Glomerular visceral epithelial cell (primary cell): ENCODE results near the gene CSNK1D.
"Not testable (repeated sequence)": the region's sequence is repeated elsewhere in the genome, so short reads cannot be mapped to it uniquely, and the experiment has no call there.

Source experiments
- DNase-seq: peaks from one replicate; pipeline ENCODE4 v3.0.0-alpha.2; 2016; ENCODE audit errors: extremely low spot score

The CSNK1D gene

DNA sequence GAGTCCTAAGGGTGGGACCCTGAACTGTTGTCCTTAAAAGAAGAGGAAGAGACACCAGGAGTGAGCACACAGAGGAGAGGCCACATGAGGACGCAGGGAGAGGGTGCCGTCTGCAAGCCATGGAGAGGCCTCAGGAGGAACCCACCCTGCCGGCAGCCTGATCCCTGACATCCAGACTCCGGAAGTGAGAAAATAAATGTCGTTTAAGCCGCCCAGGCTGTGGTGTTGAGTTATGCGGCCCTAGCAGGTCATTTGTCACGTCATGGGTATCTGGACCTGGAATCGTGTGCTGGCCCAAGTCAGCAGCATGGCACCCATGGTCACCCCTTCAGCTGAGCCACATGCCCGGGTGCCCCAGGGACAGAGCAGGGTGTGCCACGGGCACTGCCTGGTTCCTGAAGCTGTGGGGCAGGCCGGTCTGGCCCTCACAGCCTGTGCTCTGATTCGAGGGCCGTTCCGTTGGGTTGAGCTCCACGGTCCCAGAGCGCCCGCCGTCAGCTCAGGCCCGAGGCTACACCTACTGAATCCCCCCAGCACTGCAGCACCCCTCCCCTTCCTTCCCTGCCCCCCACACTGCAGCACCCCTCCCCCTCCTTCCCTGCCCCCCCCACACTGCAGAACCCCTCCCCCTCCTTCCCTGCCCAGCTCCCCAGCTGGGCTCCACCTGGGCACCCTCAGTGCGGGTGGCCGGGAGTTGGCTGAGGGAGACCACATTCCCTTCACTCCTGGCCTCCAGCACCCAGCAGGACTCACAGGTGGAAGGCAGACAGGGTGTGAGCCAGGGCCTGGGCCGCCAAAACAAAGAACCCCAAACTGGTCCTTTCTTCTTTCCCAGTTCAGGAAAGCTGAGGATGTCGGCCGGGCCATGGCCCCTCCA, 58.2 kb downstream of the CSNK1D start:
- DNase-seq: no peak

DNA sequence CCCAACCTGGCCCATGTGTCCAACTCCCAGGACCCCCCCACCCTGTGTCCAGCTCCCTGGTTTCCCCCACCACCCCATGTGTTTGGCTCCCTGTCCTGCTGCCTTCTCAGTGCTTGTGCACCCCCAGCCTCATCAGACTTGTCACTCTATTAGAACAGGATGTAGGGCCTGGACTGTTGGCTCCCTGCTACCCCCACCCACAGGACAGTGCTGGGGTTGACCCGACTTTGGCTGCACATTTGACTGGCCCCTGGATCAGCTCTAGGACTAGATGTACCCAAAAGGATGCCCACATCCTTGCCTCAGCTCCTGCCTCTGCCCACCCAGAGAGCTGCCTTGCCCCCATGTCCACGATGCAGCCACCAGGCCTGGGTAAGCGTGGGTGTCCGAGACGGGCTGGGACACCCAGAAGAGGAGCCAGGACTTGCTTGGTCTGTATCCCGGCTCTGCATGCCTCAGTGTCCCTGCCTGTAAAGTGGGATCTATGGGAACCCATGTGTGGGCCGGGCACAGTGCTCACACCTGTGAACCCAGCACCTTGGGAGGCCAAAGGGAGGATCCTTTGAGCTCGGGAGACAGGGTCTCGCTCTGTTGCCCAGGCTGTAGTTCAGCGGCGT, 59.4 kb downstream of the CSNK1D start:
- DNase-seq: no peak

DNA sequence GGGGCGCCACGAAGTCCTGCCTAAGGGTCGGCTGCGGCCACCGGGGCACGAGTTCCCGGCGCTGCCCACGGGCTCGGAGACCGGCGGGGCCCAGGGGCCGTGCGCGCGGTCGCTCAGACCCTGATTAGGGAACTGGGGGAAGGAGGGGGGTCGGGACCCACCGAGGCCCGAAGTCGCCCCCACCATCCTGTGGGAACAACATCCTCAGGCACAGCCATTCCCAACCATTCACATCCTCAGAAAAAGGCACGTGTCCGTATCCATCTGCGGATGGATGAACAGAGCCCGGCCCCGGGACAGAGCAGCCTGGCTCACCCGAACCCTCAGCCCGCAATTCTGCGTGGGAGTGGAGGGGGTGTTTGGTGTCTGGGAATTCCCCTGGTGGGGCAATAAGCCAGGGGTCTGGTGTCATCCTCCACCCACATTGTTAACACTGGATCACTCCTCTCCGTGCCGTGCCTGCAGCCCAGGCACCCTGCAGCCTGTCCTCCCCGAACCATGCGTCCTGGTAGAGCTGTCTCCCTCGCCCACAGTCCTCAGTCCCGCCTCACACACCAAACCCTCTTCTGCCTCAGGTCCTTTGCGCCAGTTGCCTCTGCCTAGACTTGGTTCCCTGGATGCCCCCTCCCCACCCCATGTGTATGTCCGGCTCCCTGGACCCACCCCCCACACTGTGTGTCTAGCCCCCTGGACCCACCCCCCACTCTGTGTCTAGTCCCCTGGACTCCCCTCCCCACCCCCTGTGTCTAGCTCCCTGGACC, 60.1 kb downstream of the CSNK1D start:
- DNase-seq: peak; percentile 87

DNA sequence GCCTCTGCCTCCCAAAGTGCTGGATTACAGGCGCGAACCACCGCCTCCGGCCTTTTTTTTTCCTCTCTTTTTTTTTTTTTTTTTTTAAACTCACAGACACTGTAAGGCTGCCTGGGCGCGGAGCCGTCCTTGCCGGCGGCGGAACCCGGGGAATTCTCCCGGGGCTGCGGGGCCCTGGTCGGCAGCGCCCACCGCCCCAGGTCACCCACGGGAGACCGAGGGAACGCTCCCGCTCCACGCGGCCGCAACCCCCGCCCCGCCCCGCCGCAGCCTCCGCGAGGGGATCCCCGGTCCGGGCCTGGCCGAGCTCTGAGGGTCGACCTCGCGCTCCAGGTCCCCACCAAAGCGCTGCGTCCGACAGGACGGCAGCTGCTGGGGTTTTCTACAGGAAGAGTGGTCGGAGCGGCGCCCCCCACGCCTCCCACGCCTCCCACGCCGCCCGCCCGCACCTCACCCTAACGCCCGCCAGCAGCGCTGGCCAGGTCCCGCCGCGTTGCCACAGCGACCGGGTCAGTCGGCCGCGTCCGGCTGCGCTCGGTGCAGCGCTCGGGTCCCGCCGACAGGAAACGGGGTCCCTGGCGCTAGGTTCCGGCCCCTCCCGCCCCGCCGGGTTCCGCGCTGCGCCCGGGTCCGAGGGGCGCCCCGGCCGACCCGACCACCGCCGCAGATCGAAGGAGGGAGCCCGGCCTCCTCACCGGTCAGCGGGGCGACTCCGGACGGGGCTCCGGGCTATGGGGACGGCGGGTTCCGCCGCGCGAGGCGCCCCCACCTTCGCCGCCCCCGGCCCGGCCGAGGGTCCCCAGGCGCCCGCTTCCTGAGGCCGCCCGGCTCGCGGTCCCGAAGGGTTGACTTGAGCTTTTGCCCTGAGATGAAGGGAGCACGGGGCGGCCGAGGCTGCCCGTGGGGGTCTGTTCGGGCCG, 60.9 kb downstream of the CSNK1D start, which contains the start of gene CCDC57:
CCDC57 (minus strand) TSS at position 512 of the 920 bp plus-strand sequence. CDS start 10,898 bp downstream, outside the sequence.
- peak; percentile 84 for DNase-seq

DNA sequence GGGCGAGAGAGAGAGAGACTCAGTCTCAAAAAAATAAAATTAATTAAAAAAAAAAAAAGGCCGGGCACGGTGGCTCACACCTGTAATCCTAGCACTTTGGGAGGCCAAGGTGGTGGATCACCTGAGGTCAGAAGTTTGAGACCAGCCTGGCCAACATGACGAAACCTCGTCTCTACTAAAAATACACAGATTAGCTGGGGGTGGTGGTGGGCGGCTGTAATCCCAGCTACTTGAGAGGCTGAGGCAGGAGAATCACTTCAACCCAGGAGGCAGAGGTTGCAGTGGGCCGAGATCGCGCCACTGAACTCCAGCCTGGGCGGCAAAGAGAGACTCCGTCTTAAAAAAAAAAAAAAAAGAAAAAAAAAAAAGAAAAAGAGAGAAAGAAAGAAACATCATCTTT, 62.8 kb downstream of the CSNK1D start:
- not testable (repeated sequence) for DNase-seq

DNA sequence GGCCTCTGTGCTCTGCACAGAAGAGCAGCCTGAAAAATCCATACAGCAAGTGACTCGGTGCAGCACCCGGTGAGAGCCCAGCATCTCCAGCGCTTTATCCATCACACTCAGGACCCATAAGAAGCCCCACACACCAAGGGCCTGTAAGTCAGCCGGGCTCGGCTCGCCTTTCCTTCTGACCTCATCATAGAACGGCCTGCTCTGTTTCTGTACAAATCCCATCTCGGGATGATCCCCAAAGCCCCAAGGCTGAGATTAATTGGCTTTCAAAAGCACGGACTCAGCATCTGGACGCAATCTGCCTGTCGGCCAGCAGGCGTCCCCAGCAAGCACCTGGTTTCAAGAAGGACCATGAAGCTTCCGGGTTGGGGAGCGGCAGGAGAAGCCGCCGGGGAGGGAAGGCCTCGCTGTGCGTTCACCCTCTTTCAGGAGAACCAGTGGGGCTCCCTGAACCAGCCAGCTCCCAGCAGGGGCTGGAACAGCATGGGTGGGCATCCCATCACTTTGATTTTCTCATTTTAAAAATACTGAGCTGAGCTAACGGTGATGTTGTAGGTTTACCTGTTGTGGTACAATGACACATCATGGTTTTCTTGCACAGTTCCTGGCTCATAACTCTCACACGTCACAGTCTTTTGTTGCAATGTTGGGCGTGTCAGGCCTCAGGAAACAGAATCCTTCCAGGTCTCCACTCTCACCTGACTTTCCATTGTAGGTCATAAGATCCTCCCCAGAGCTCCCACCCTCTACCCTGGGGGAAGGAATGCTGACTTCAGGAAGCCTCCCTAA, 67.6 kb downstream of the CSNK1D start:
- DNase-seq: peak; percentile 86

DNA sequence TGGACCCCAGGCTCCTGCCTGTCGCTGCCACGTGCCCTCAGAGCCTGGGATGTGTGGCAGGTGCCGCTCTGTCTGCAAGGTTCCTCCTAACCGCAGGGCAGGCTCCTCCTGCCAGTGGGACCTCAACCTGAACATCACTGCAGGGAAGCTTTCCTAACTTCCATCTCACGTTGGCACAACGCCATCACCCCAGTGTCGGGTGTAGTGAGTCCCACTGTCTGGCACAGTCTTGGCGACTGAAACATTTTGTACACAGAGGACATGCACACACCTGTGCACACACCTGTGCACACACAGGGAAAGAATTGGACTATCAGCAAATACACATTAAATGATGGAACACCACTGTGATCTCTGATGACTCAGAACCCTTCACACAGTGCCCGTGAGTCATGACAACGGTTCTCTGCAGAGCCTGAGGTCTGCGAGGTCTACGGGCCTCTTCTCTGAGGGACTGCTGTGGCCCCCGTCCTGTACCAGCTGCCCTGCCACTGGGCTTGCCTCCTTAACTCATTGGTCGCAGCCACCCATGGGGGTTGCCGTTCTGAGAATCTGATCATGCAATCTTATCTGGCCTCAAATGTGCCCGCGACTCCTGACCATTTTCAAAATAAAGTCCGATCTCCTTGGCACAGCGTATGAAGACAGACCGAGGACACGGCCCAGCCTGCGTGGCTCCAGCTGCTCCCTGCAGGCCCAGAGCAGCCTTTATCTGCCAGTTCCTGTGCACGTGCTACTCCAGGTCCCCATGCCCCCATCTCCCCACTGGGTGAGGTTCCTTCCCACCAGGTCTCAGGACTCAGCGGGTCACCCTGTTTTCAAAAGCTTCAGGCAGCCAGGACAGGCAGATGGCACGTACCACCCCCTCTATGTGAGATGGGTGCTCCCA, 68.4 kb downstream of the CSNK1D start:
- DNase-seq: peak; percentile 76

DNA sequence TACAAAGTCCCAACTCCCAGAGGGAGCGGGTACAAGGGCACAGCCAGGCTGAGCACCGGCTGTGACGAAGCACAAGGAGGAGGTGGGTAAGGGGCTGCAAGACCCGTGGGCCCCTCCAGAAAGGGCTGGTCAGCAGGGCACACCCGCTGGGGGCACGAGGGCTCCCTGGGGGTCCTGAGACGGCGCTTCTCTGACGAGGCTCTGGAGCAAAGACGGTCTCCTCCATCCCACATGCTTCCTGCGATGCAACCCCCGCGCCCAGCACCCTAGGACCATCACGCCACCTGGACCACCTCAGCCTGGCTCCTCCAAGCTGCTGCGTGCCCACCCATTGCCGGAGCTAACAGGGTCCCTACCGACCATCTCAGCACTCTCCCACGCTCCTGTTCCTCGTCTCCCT, 69.6 kb downstream of the CSNK1D start:
- no peak for DNase-seq

DNA sequence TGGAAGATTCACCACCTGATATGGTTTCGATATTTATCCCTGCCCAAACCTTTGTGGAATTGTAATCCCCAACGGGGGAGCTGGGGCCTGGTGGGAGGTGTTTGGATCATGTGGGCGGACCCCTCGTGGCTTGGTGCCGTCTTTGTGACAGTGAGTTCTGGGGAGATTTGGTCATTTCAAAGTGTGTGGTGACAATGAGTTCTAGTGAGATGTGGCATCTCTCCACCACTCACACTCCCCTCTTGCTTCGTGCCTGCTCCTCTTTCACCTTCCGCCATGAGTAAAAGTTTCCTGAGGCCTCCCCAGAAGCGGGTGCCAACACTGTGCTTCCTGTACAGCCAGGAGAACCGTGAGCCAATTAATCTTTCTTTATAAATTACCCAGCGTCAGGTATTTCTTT, 70.5 kb downstream of the CSNK1D start:
- no peak for DNase-seq

DNA sequence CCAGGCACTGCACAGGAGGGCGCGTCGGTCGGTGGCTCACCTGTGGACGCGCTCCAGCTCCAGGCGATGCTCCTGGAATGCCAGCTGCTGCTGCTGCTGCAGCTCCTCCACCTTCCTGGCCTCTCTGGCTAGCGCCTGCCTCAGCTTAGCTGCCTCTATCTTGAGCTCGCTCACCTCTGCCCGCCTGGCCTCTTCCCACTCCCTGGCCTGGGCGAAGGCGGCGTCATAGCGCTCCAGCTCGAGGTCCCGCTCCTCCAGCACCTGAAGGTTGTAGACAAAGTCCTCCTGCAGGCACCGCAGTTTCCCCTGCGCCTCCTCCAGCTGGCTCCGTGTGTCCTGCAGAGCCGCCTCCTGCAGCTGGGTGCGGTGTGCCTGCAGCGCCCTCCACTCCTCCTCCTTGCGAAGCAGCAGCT, 72.0 kb downstream of the CSNK1D start:
- no peak for DNase-seq

DNA sequence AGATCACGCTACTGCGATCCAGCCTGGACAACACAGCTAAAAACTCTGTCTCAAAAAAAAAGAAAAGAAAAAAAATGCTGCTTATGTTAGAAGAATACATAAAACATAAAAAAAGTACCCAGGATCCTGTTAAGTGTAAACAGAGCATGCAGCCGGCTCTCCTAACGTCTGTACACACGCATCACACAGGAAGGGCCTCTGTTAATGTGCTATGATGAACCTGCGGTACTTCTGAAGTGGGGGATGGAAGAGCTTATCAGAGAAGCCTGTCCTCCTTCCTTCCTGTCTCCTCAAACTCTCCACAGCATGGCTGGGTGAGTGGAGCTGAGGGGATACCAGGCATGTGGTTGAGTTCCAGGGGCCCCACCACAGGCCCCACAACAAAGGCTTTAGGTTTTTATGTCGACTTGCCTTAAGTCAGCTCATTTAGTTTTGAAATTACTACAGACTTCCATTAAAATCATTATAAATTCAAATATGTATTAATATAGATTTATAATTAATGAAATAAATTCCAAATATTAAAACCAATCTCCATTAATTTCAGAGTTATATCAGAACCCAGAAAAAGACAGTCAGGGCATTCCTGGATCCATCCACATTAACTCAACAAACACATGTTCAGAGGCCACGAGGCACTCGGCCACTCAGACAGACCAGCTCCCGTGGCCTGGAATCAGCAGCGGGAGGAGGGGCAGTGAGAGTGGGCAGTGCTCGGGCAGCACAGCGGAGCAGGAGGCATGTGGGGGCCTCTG, 72.6 kb downstream of the CSNK1D start:
- no peak for DNase-seq

DNA sequence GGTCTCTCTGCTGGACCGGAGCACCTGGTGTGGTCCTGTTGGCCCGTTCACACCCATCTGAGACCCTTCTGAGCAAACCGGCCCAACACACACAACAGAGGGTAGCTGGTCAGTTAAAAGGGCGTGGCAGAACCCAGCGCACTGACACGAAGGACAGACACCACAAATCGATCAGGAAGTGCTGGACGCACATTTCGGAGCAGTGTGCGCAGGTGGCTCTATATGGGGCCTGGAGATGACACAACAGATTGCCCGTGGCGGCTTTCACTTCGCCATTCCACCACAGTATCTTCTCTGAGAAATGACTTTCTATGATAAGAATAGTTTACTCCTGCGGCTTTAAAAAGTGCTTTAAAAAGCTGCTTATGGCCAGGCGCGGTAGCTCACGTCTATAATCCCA, 73.4 kb downstream of the CSNK1D start:
- DNase-seq: no peak

DNA sequence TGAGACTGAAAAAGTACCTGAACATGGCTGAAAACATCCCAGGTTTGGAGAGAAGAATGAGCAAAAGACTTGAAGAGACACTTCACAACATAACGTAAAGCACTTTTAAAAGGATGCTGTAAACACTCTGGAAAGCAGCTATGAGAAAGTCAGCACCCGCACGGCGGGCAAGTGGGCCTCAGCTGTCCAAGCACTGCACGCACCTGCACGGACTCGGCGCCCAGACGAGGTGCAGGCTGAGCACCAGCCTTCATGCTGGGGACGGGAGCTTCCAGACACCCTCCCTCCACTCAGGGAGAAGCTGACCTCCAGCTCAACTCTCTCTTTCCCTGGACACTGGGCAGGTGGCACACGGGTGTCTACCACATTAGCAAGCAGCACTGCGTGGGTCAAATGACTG, 74.0 kb downstream of the CSNK1D start:
- no peak for DNase-seq

DNA sequence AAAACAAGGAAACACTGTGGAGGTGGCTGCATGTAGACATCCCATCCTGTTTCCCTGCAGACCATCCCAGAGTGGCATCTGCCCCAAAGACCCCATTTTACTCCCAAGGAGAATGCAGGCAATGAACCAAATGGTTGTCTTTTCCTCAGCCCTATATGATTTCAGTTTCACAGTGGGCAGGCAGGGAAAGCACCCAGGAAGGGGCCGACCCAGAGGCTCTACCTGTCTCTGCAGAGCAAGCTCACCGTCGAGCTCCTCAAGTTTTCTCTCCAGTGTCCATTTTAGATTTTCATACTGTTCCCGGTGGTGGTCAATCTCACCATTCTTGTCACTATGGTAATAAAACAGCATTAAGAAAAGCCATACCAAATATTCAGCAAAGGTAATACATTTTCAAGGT, 75.4 kb downstream of the CSNK1D start:
- no peak for DNase-seq

DNA sequence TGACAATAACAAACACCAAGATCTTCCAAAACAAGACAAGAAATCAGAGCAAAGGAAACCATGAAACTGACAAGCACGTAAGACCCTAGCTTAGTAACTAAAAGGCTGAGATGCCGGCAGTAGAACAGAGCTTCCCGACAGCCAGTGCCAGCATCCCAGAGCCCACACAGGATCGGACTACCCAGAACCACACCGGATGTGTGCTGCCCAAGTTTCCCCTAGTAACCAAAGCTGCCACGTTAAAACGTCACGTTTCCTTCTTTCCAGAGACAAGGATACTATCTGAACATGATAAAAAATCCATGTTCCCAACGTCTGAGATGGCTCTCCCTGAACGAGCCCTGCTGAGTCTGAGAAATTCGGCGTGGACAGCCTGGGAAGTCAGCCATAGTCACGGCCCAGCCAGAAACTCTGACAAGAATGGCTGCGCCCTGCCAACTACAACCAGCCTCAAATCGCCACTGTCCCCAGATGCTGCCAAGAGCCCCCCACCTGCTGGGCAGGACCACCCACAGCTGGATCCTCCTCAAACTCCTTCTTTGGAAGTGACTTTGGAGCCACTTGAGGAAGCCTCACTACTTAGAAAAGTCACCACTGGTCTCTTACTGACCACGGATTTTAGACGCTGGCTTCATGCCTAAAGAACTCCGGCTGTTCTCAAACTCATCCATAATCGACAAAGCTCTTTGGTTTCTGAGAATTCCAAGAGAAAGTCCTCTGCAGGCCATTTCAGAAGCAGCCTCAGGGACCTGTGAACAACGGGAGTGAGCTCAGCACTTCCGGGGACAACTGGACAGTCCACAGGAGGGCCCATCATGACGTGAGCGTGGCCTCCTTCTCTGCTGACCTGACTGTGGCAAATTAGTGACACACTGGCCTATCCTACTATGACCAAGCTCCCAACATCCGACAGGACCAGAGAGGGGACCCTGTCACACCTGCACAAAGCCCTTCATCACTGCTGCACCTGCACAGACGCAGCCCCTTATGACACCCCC, 77.5 kb downstream of the CSNK1D start:
- no peak for DNase-seq

DNA sequence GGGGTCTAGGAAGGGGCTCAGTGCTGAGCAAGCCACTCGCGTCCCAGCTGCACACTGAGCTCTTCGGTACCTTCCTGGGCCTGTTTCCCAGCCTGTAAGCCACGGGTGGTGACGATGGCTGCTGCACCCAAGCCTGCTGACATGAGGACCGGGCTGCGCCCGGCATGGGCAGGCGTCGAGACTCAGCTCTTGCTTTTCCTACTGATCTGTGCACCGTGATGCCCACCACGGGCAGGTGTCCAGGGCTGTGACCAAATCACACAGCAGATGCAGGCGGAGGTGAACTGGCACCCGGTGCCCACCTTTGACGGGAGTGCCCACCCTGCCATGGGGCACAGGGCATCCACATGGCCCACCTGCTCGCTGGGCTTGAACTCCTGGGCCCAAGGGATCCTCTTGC, 78.7 kb downstream of the CSNK1D start:
- DNase-seq: no peak

DNA sequence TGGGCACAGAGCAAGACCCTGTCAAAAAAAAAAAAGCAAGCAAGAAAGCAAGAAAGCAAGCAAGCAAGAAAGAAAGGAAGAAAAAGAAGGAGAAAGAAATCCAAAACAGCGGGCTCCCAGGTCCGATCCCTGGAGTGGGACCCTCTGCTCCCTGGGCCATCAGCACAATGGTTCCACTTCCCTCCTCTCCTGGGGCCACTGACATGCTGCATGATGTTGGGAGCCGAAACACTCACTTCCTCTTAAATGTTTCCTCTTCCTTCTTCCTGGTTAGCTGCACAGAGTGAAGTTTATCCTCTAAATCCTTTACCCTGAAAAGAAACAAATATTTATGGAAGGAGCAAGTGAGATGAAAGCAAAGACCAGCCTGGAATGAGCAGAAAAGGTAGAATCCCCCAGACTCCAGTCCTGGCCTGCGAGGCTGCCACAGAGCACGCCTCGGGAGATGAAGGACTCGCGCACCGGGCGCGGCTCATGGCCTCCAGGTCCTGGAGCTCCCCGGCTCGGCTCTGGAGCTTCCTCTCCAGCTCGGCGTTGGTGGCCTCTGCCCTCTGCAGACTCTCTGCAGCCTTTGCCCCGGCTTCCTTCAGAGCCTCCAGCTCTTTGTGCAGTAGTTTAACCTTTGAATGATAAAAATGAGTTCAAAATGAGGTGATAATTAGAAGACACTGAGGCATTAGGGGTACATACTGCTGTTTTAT, 79.8 kb downstream of the CSNK1D start:
- DNase-seq: no peak
